Activated CD8-positive, alpha-beta memory T cell treated with anti-CD3 and anti-CD28 coated beads, Interleukin-2, amount 50 U/mL, for 24 hours (primary cell): ENCODE results near the gene LRRFIP2.
"Not testable (repeated sequence)": the region's sequence is repeated elsewhere in the genome, so short reads cannot be mapped to it uniquely, and the experiment has no call there.

Experiments
- DNase-seq: peaks from one replicate; pipeline ENCODE4 v3.0.0-alpha.2; 2020; ENCODE audit errors: extremely low read depth

The LRRFIP2 gene

GRCh38 chr3:37190667-37191066, 16.3 kb upstream of the LRRFIP2 start:
- no peak for DNase-seq

GRCh38 chr3:37189109-37189508, 14.7 kb upstream of the LRRFIP2 start:
- no peak for DNase-seq

GRCh38 chr3:37183976-37184375, 9.6 kb upstream of the LRRFIP2 start:
- no peak for DNase-seq

- DNase-seq: no peak
Measured at GRCh38 chr3:37183375-37183831, 9.0 kb upstream of the LRRFIP2 start.

GRCh38 chr3:37182816-37183215, 8.4 kb upstream of the LRRFIP2 start:
- DNase-seq: no peak

GRCh38 chr3:37181756-37182155, 7.4 kb upstream of the LRRFIP2 start:
- no peak for DNase-seq

GRCh38 chr3:37179144-37179967, 5.0 kb upstream of the LRRFIP2 start:
- DNase-seq: no peak

- DNase-seq: no peak
Measured at GRCh38 chr3:37173806-37174205, 576 bp downstream of the LRRFIP2 start.

- no peak for DNase-seq
Measured at GRCh38 chr3:37171144-37171543, 3.2 kb downstream of the LRRFIP2 start.

- no peak for DNase-seq
Measured at GRCh38 chr3:37170513-37170912, 3.9 kb downstream of the LRRFIP2 start.

- no peak for DNase-seq
Measured at GRCh38 chr3:37170060-37170459, 4.3 kb downstream of the LRRFIP2 start.

- DNase-seq: no peak
Measured at GRCh38 chr3:37168896-37169295, 5.5 kb downstream of the LRRFIP2 start.

GRCh38 chr3:37163262-37164015, 10.9 kb downstream of the LRRFIP2 start:
- DNase-seq: no peak

GRCh38 chr3:37162501-37163245, 11.7 kb downstream of the LRRFIP2 start:
- no peak for DNase-seq

GRCh38 chr3:37161351-37161750, 13.0 kb downstream of the LRRFIP2 start:
- no peak for DNase-seq

GRCh38 chr3:37155782-37156181, 18.6 kb downstream of the LRRFIP2 start:
- DNase-seq: no peak

GRCh38 chr3:37154668-37155314, 19.6 kb downstream of the LRRFIP2 start:
- DNase-seq: no peak

- DNase-seq: no peak
Measured at GRCh38 chr3:37150621-37151020, 23.8 kb downstream of the LRRFIP2 start.

GRCh38 chr3:37149257-37149656, 25.1 kb downstream of the LRRFIP2 start:
- DNase-seq: no peak

GRCh38 chr3:37148208-37148607, 26.2 kb downstream of the LRRFIP2 start:
- no peak for DNase-seq

GRCh38 chr3:37147666-37148065, 26.7 kb downstream of the LRRFIP2 start:
- DNase-seq: no peak

- DNase-seq: not testable (repeated sequence)
Measured at GRCh38 chr3:37146927-37147326, 27.5 kb downstream of the LRRFIP2 start.
